IMR-90 (cell line): Measurements from ENCODE around the gene TMCC1. TPM values are rescaled to one million over a fixed set of nuclear protein-coding genes. Genes with fewer than 3 reads are reported as not detected.

Experiments
- ATAC-seq: fragments of 200-7000 bp; cut with Tn5 transposase; 2 replicates; pipeline ENCODE4 v1.9.1; 2020; ENCODE audit warnings: low read depth, mild to moderate bottlenecking, moderate library complexity
- BruUV-seq: library from RNA; stranded (reverse); fragments of 400-500 nt; replicated peaks from 2 replicates; lab custom pipeline; 2021; lab: Mats Ljungman, UMichigan
- CTCF ChIA-PET: fragments of 300-600 bp; formaldehyde crosslinking; extraction: SDS; loops from one replicate; lab custom pipeline; 2021; ENCODE audit warnings: antibody characterized with exemption; lab: Yijun Ruan, JAX
- POLR2A ChIA-PET: fragments of 300-600 bp; sonication (Branson Sonifier 250); formaldehyde crosslinking; loops from one replicate; lab custom pipeline; 2022; ENCODE audit warnings: antibody characterized with exemption; ENCODE audit not compliant: unreplicated experiment; lab: Charles Lee
- DNase-seq: peaks from one replicate; pipeline ENCODE4 v3.0.0; 2013
- H2AFZ ChIP-seq: replicated peaks from 2 replicates; pipeline ENCODE3; 2013; ENCODE audit warnings: low read length, mild to moderate bottlenecking; ENCODE audit not compliant: poor library complexity
- H2AK5ac ChIP-seq: 2 replicates; pipeline ENCODE4 v1.6.1; 2013; ENCODE audit warnings: low read depth, low read length, inconsistent platforms
- H2AK9ac ChIP-seq: replicated peaks from 2 replicates; pipeline ENCODE3; 2013; ENCODE audit warnings: mild to moderate bottlenecking, low read depth, low read length, moderate library complexity; ENCODE audit not compliant: poor library complexity
- H2BK120ac ChIP-seq: 2 replicates; pipeline ENCODE4 v1.6.1; 2013; ENCODE audit warnings: low read depth, low read length, inconsistent platforms
- H2BK15ac ChIP-seq: 3 replicates; pipeline ENCODE4 v1.6.1; 2013; ENCODE audit warnings: low read depth, low read length, inconsistent platforms
- H2BK20ac ChIP-seq: 2 replicates; pipeline ENCODE4 v1.6.1; 2013; ENCODE audit warnings: low read depth, mild to moderate bottlenecking, inconsistent platforms, low read length, moderate library complexity
- H2BK5ac ChIP-seq: 2 replicates; pipeline ENCODE4 v1.6.1; 2013; ENCODE audit warnings: mild to moderate bottlenecking, low read depth, low read length, inconsistent platforms; ENCODE audit not compliant: poor library complexity, severe bottlenecking
- H3K14ac ChIP-seq: replicated peaks from 2 replicates; pipeline ENCODE4 v1.6.1; 2013; ENCODE audit warnings: low read depth, low read length, inconsistent platforms
- H3K18ac ChIP-seq: 2 replicates; pipeline ENCODE4 v1.6.1; 2013; ENCODE audit warnings: low read depth, low read length, control low read depth
- H3K23ac ChIP-seq: 2 replicates; pipeline ENCODE4 v1.6.1; 2013; ENCODE audit warnings: low read depth, low read length, inconsistent platforms
- H3K27ac ChIP-seq: 2 replicates; pipeline ENCODE4 v1.5.1; 2013; ENCODE audit warnings: mild to moderate bottlenecking, control low read depth, low read length; ENCODE audit not compliant: insufficient read depth
- H3K27me3 ChIP-seq: 2 replicates; pipeline ENCODE4 v1.6.1; 2013; ENCODE audit warnings: low read length; ENCODE audit not compliant: control insufficient read depth, insufficient read depth
- H3K36me3 ChIP-seq: 2 replicates; pipeline ENCODE4 v1.6.1; 2013; ENCODE audit warnings: low read length, mixed read lengths; ENCODE audit not compliant: control insufficient read depth, insufficient read depth
- H3K4ac ChIP-seq: 2 replicates; pipeline ENCODE4 v1.6.1; 2013; ENCODE audit warnings: low read depth, low read length, inconsistent platforms
- H3K4me1 ChIP-seq: 2 replicates; pipeline ENCODE4 v1.6.1; 2013; ENCODE audit warnings: low read length, mixed read lengths; ENCODE audit not compliant: control insufficient read depth, insufficient read depth
- H3K4me2 ChIP-seq: 2 replicates; pipeline ENCODE4 v1.6.1; 2013; ENCODE audit warnings: low read depth, mild to moderate bottlenecking, control low read depth, low read length, moderate library complexity
- H3K4me3 ChIP-seq: 2 replicates; pipeline ENCODE4 v1.5.1; 2013; ENCODE audit warnings: low read depth, mild to moderate bottlenecking, control low read depth, low read length, moderate library complexity; ENCODE audit not compliant: insufficient read depth
- H3K56ac ChIP-seq: 2 replicates; pipeline ENCODE4 v1.6.1; 2013; ENCODE audit warnings: low read length, inconsistent platforms; ENCODE audit not compliant: insufficient read depth; ENCODE audit errors: extremely low read depth
- H3K79me1 ChIP-seq, 2 experiments: 2 replicates each; pipeline ENCODE4 v1.6.1; 2013; ENCODE audit warnings: low read length in 2 of 2, inconsistent platforms in 1 of 2, low read depth in 1 of 2
- H3K9ac ChIP-seq: 2 replicates; pipeline ENCODE4 v1.6.1; 2013; ENCODE audit warnings: low read depth, low read length, control low read depth
- H3K9me1 ChIP-seq: 2 replicates; pipeline ENCODE4 v1.6.1; 2013; ENCODE audit warnings: low read length, inconsistent platforms; ENCODE audit not compliant: insufficient read depth
- H3K9me3 ChIP-seq: 2 replicates; pipeline ENCODE4 v1.6.1; 2013; ENCODE audit warnings: low read length; ENCODE audit not compliant: control insufficient read depth, insufficient read depth
- H4K20me1 ChIP-seq: 2 replicates; pipeline ENCODE4 v1.6.1; 2013; ENCODE audit warnings: low read length, inconsistent platforms; ENCODE audit not compliant: insufficient read depth
- H4K5ac ChIP-seq: 2 replicates; pipeline ENCODE4 v1.6.1; 2013; ENCODE audit warnings: mild to moderate bottlenecking, low read depth, low read length, control low read depth
- H4K8ac ChIP-seq, 2 experiments: 2 replicates each; pipeline ENCODE4 v1.6.1; 2013; ENCODE audit warnings: low read depth in 2 of 2, low read length in 2 of 2, control low read depth in 1 of 2, inconsistent platforms in 1 of 2
- H4K91ac ChIP-seq: 2 replicates; pipeline ENCODE4 v1.6.1; 2013; ENCODE audit warnings: low read depth, low read length, inconsistent platforms; ENCODE audit not compliant: insufficient read depth
- CEBPB ChIP-seq: IDR thresholded peaks from 2 replicates; pipeline ENCODE4 v1.6.1; 2012; ENCODE audit warnings: low read depth, low read length, improper control_type of control experiment
- CHD1 ChIP-seq: IDR thresholded peaks from 2 replicates; pipeline ENCODE4 v1.6.1; 2012; ENCODE audit warnings: low read depth, low read length, improper control_type of control experiment
- FOS ChIP-seq: fragments of 150-350 bp; IDR thresholded peaks from 2 replicates; pipeline ENCODE4 v1.6.1; 2016; ENCODE audit warnings: low read depth, low read length
- MAFK ChIP-seq: IDR thresholded peaks from 2 replicates; pipeline ENCODE4 v1.6.1; 2012; ENCODE audit warnings: low read depth, low read length, improper control_type of control experiment
- MAZ ChIP-seq: IDR thresholded peaks from 2 replicates; pipeline ENCODE4 v1.6.1; 2012; ENCODE audit warnings: low read depth, mild to moderate bottlenecking, low read length, improper control_type of control experiment, moderate library complexity, borderline replicate concordance
- MXI1 ChIP-seq: IDR thresholded peaks from 2 replicates; pipeline ENCODE4 v1.6.1; 2012; ENCODE audit warnings: low read depth, mild to moderate bottlenecking, low read length, moderate library complexity, borderline replicate concordance
- NFE2L2 ChIP-seq: fragments of 150-350 bp; IDR thresholded peaks from 2 replicates; pipeline ENCODE4 v1.6.1; 2016; ENCODE audit warnings: low read depth, mild to moderate bottlenecking, low read length
- POLR2A ChIP-seq: IDR thresholded peaks from 2 replicates; pipeline ENCODE4 v1.6.1; 2012; ENCODE audit warnings: mild to moderate bottlenecking, low read depth, low read length
- RAD21 ChIP-seq: IDR thresholded peaks from 2 replicates; pipeline ENCODE4 v1.6.1; 2012; ENCODE audit warnings: low read length, improper control_type of control experiment
- RCOR1 ChIP-seq: IDR thresholded peaks from 2 replicates; pipeline ENCODE4 v1.6.1; 2012; ENCODE audit warnings: mild to moderate bottlenecking, low read length, improper control_type of control experiment; ENCODE audit not compliant: insufficient replicate concordance
- RFX5 ChIP-seq: IDR thresholded peaks from 2 replicates; pipeline ENCODE4 v1.8.0; 2012; ENCODE audit warnings: low read depth, mild to moderate bottlenecking, low read length, moderate library complexity
- SMC3 ChIP-seq: fragments of 150-350 bp; IDR thresholded peaks from 2 replicates; pipeline ENCODE4 v1.6.1; 2016; ENCODE audit warnings: low read depth, mild to moderate bottlenecking, antibody characterized with exemption, low read length, moderate library complexity
- dilution Hi-C: fragments of 300-500 bp; cut with HindIII; formaldehyde crosslinking; loops from one replicate; pipeline ENCODE4 v1.14.3; 2018; ENCODE audit warnings: low sequenced_read_pairs; ENCODE audit not compliant: unreplicated experiment
- in situ Hi-C: fragments of 300-500 bp; cut with MboI; formaldehyde crosslinking; loops from 3 replicates; pipeline ENCODE4 v1.14.3; 2019; ENCODE audit warnings: low sequenced_read_pairs, inconsistent platforms, mixed read lengths
- intact Hi-C: fragments of 100-400 bp; cut with micrococcal nuclease; formaldehyde crosslinking; loops from 2 replicates; pipeline ENCODE4 v1.10.0; 2022
- polyA plus RNA-seq, 3 experiments: library from polyadenylated mRNA; depleted of rRNA; stranded (reverse); fragments of >200 nt; gene quantifications; 2 replicates each; pipeline ENCODE4 v1.2.3, GENCODE V29; 2012; ENCODE audit warnings: low replicate concordance in 1 of 3
- total RNA-seq: library from RNA; depleted of rRNA; stranded (reverse); fragments of >200 nt; gene quantifications from 2 replicates; pipeline ENCODE4 v1.2.3, GENCODE V29; 2012
- TF ChIP-seq, protein P1 (sequence below): conservative IDR thresholded peaks from 2 replicates; pipeline ENCODE4 v1.5.1; 2012; ENCODE audit warnings: mild to moderate bottlenecking, low read depth, low read length, improper control_type of control experiment

TMCC1 gene
- total and polyA plus RNA-seq, 2 of the 4 experiments (the other 2 are of a cell fraction), result 5.0 to 7.3 TPM

GRCh38 chr3:129746629-129747028 lies 146.9 kb downstream of the TMCC1 start:
- dilution Hi-C loops (no loop called here), in situ Hi-C loops (no loop called here), intact Hi-C loops (no loop called here)
- BruUV-seq, result no TSS peak
- TF ChIP-seq MXI1, result no peak
- no peak for TF ChIP-seq RFX5
- TF ChIP-seq SMC3, result no peak
- TF ChIP-seq CEBPB, result no peak
- no peak for TF ChIP-seq NFE2L2
- TF ChIP-seq MAZ, result no peak
- TF ChIP-seq FOS, result no peak
- TF ChIP-seq, protein P1, sequence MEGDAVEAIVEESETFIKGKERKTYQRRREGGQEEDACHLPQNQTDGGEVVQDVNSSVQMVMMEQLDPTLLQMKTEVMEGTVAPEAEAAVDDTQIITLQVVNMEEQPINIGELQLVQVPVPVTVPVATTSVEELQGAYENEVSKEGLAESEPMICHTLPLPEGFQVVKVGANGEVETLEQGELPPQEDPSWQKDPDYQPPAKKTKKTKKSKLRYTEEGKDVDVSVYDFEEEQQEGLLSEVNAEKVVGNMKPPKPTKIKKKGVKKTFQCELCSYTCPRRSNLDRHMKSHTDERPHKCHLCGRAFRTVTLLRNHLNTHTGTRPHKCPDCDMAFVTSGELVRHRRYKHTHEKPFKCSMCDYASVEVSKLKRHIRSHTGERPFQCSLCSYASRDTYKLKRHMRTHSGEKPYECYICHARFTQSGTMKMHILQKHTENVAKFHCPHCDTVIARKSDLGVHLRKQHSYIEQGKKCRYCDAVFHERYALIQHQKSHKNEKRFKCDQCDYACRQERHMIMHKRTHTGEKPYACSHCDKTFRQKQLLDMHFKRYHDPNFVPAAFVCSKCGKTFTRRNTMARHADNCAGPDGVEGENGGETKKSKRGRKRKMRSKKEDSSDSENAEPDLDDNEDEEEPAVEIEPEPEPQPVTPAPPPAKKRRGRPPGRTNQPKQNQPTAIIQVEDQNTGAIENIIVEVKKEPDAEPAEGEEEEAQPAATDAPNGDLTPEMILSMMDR, result no peak
- TF ChIP-seq RCOR1, result no peak
- no peak for TF ChIP-seq MAFK
- no peak for TF ChIP-seq POLR2A
- TF ChIP-seq RAD21, result no peak
- TF ChIP-seq CHD1, result no peak
- Histone ChIP-seq H3K56ac (no peak overlapping the region), H3K9ac (no peak overlapping the region), H3K4me1 (peaks cover 3% of the 10 kb centered on the region; the same call in 1 of the 2 replicates), H3K27ac (no peak overlapping the region), H3K79me1 (peaks cover 0 to 5% of the 10 kb centered on the region in 2 experiments; a peak in 2 of 4 replicates), H4K91ac (no peak overlapping the region), H2AK5ac (no peak overlapping the region), H2BK5ac (no peak overlapping the region), H3K4ac (no peak overlapping the region), H4K20me1 (no peaks in the 10 kb centered on the region), H3K36me3 (no peaks in the 10 kb centered on the region), H3K9me3 (no peaks in the 10 kb centered on the region), H3K18ac (no peak overlapping the region), H3K9me1 (no peaks in the 10 kb centered on the region), H2AK9ac (no peak overlapping the region), H2AFZ (no peak overlapping the region), H2BK20ac (no peak overlapping the region), H2BK15ac (no peak overlapping the region), H4K5ac (no peak overlapping the region), H3K23ac (no peak overlapping the region), H3K4me3 (no peak overlapping the region), H3K4me2 (no peak overlapping the region), H4K8ac (no peak overlapping the region), H3K14ac (no peak overlapping the region), H3K27me3 (no peaks in the 10 kb centered on the region), H2BK120ac (no peak overlapping the region)
- CTCF ChIA-PET, result interaction anchor here (1.0 kb wide), 1 partner anchor 24 kb away, joined by 3 read pairs; no protein-coding TSS in a partner anchor
- ATAC-seq (no peak), DNase-seq (no peak)
- POLR2A ChIA-PET, result no interaction called here
